Measurements from ENCODE around the gene NDUFA5. TPM values are rescaled to one million over a fixed set of nuclear protein-coding genes. Genes with fewer than 3 reads are reported as not detected.

Gene NDUFA5
- 104 and 105 TPM in 2 replicates for total RNA-seq
- 41.8 TPM for polyA plus RNA-seq (2012)

- DNase-seq (ENCODE audit: low read depth): peak; percentile 100
Measured at GRCh38 chr7:123557398-123558288, at the start of gene NDUFA5. TSS of gene NDUFA5 (minus strand) at chr7:123557818. CDS start at chr7:123557795, 23 bp downstream.

GRCh38 chr7:123604739-123605138 lies 47.1 kb upstream of the NDUFA5 start:
- no peak for DNase-seq (ENCODE audit: low read depth)

GRCh38 chr7:123602648-123603047 lies 45.0 kb upstream of the NDUFA5 start:
- no peak for DNase-seq (ENCODE audit: low read depth)

- DNase-seq (ENCODE audit: low read depth): peak; percentile 38
Measured at GRCh38 chr7:123601530-123601929, 43.9 kb upstream of the NDUFA5 start, which contains the start of gene ASB15. TSS of gene ASB15 (plus strand) at chr7:123601821. CDS start at chr7:123614503, 12,682 bp downstream.

GRCh38 chr7:123600876-123601275 lies 43.3 kb upstream of the NDUFA5 start:
- no peak for DNase-seq (ENCODE audit: low read depth)

GRCh38 chr7:123599766-123600165 lies 42.1 kb upstream of the NDUFA5 start:
- no peak for DNase-seq (ENCODE audit: low read depth)

- no peak for DNase-seq (ENCODE audit: low read depth)
Measured at GRCh38 chr7:123598657-123599056, 41.0 kb upstream of the NDUFA5 start.

GRCh38 chr7:123594813-123595241 lies 37.2 kb upstream of the NDUFA5 start:
- no peak for DNase-seq (ENCODE audit: low read depth)

- DNase-seq (ENCODE audit: low read depth): no peak
Measured at GRCh38 chr7:123588376-123588775, 30.8 kb upstream of the NDUFA5 start.

- no peak for DNase-seq (ENCODE audit: low read depth)
Measured at GRCh38 chr7:123583821-123584220, 26.2 kb upstream of the NDUFA5 start.

GRCh38 chr7:123581162-123581459 lies 23.5 kb upstream of the NDUFA5 start:
- no peak for DNase-seq (ENCODE audit: low read depth)

GRCh38 chr7:123580406-123581161 lies 23.0 kb upstream of the NDUFA5 start:
- DNase-seq (ENCODE audit: low read depth): peak; percentile 72

GRCh38 chr7:123579416-123579815 lies 21.8 kb upstream of the NDUFA5 start:
- no peak for DNase-seq (ENCODE audit: low read depth)

GRCh38 chr7:123573896-123574467 lies 16.4 kb upstream of the NDUFA5 start:
- no peak for DNase-seq (ENCODE audit: low read depth)

GRCh38 chr7:123573341-123573740 lies 15.7 kb upstream of the NDUFA5 start:
- DNase-seq (ENCODE audit: low read depth): no peak

- peak; percentile 10 for DNase-seq (ENCODE audit: low read depth)
Measured at GRCh38 chr7:123571684-123572083, 14.1 kb upstream of the NDUFA5 start.

GRCh38 chr7:123571187-123571586 lies 13.6 kb upstream of the NDUFA5 start:
- DNase-seq (ENCODE audit: low read depth): no peak

GRCh38 chr7:123570390-123571182 lies 13.0 kb upstream of the NDUFA5 start:
- no peak for DNase-seq (ENCODE audit: low read depth)

GRCh38 chr7:123569352-123570010 lies 11.9 kb upstream of the NDUFA5 start:
- DNase-seq (ENCODE audit: low read depth): no peak

GRCh38 chr7:123562121-123562520 lies 4.5 kb upstream of the NDUFA5 start:
- peak; percentile 58 for DNase-seq (ENCODE audit: low read depth)

Data from myocyte (in vitro differentiated cells).